ENCODE data around the gene LRRC4C. TPM values are rescaled to one million over a fixed set of nuclear protein-coding genes. Genes with fewer than 3 reads are reported as not detected.
"Not testable (repeated sequence)": the region's sequence is repeated elsewhere in the genome, so short reads cannot be mapped to it uniquely, and the experiment has no call there.

The LRRC4C gene
- total RNA-seq, 1 experiment from 2014 or later, result not detected

DNA sequence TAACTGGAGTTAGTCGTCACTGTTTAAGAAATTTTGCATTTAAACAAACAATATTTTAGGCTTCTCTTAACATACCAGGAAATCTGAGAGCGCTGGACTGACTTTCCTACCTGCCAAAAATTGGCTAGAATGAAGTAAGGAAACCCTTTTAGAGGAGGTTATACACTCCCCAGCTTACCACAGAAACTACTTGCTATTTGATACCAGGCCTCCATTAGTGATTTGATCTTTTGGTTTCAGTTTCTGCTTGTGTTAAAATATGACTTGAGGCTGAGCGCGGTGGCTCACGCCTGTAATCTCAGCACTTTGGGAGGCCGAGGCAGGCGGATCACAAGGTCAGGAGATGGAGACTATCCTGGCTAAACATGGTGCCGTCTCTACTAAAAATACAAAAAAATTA lies 419.9 kb downstream of the LRRC4C start:
- DNase-seq, result no peak
- H3K9me3 Mint-ChIP-seq (ENCODE audit: low read depth, unreplicated experiment), result peaks cover 5% of the 10 kb centered on the region
- H3K36me3 Mint-ChIP-seq (ENCODE audit: insufficient read depth, unreplicated experiment), result no peaks in the 10 kb centered on the region
- H3K4me3 Mint-ChIP-seq (ENCODE audit: low read depth, unreplicated experiment), result no peak overlapping the region
- BruUV-seq (replicated peaks), result no TSS peak
- H3K27ac Mint-ChIP-seq (ENCODE audit: unreplicated experiment), result no peak overlapping the region
- intact Hi-C loops (cut with micrococcal nuclease; ENCODE audit: unreplicated experiment), result no loop called here
- H3K4me1 Mint-ChIP-seq (ENCODE audit: low read depth, unreplicated experiment), result no peaks in the 10 kb centered on the region
- no peaks in the 10 kb centered on the region for H3K27me3 Mint-ChIP-seq (ENCODE audit: unreplicated experiment)
- CTCF ChIA-PET, result no interaction called here
- no peak for TF ChIP-seq CTCF (IDR thresholded peaks at IDR 0.05; ENCODE audit: unreplicated experiment)

GRCh38 chr11:41031551-41032060 lies 427.8 kb downstream of the LRRC4C start:
- CTCF ChIA-PET, result no interaction called here
- H3K9me3 Mint-ChIP-seq (ENCODE audit: low read depth, unreplicated experiment), result peaks cover 9% of the 10 kb centered on the region
- intact Hi-C loops (cut with micrococcal nuclease; ENCODE audit: unreplicated experiment), result no loop called here
- H3K4me1 Mint-ChIP-seq (ENCODE audit: low read depth, unreplicated experiment), result no peaks in the 10 kb centered on the region
- H3K36me3 Mint-ChIP-seq (ENCODE audit: insufficient read depth, unreplicated experiment), result no peaks in the 10 kb centered on the region
- H3K27me3 Mint-ChIP-seq (ENCODE audit: unreplicated experiment), result no peaks in the 10 kb centered on the region
- no peak overlapping the region for H3K27ac Mint-ChIP-seq (ENCODE audit: unreplicated experiment)
- TF ChIP-seq CTCF (IDR thresholded peaks at IDR 0.05; ENCODE audit: unreplicated experiment), result no peak
- H3K4me3 Mint-ChIP-seq (ENCODE audit: low read depth, unreplicated experiment), result no peak overlapping the region
- BruUV-seq (replicated peaks), result no TSS peak
- DNase-seq, result no peak

DNA sequence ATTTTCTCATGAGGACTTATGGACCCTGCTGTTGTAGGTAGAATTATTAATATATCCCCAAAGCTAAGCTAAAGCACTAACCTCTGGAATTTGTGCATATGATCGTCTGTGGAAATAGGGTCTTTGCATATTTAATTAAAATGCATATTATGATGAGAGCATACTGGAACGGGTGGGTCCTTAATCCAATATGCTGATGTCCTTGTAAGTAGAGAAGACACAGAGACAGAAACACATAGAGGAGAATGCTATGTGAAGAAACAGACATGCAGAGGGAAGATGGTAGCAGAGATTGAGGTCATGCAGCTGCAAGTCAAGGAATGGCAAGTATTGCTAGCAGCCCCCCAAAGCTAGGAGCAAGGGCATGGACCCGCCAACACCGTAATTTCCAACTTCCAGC lies 439.2 kb downstream of the LRRC4C start:
- no TSS peak for BruUV-seq (replicated peaks)
- Mint-ChIP-seq H3K27ac (ENCODE audit: unreplicated experiment) (no peak overlapping the region), H3K27me3 (ENCODE audit: unreplicated experiment) (no peaks in the 10 kb centered on the region), H3K36me3 (ENCODE audit: insufficient read depth, unreplicated experiment) (no peaks in the 10 kb centered on the region), H3K9me3 (ENCODE audit: low read depth, unreplicated experiment) (peaks cover 5% of the 10 kb centered on the region), H3K4me3 (ENCODE audit: low read depth, unreplicated experiment) (no peak overlapping the region), H3K4me1 (ENCODE audit: low read depth, unreplicated experiment) (no peaks in the 10 kb centered on the region)
- no peak for DNase-seq
- intact Hi-C loops (cut with micrococcal nuclease; ENCODE audit: unreplicated experiment), result no loop called here
- CTCF ChIA-PET, result no interaction called here
- TF ChIP-seq CTCF (IDR thresholded peaks at IDR 0.05; ENCODE audit: unreplicated experiment), result no peak

GRCh38 chr11:41019666-41020065 lies 439.8 kb downstream of the LRRC4C start:
- CTCF ChIA-PET; H3K36me3 Mint-ChIP-seq (ENCODE audit: insufficient read depth, unreplicated experiment); H3K4me3 Mint-ChIP-seq (ENCODE audit: low read depth, unreplicated experiment); H3K27ac Mint-ChIP-seq (ENCODE audit: unreplicated experiment); intact Hi-C loops (cut with micrococcal nuclease; ENCODE audit: unreplicated experiment); DNase-seq; H3K4me1 Mint-ChIP-seq (ENCODE audit: low read depth, unreplicated experiment); H3K27me3 Mint-ChIP-seq (ENCODE audit: unreplicated experiment); H3K9me3 Mint-ChIP-seq (ENCODE audit: low read depth, unreplicated experiment); BruUV-seq (replicated peaks): not testable (repeated sequence)

GRCh38 chr11:41018224-41018623 lies 441.2 kb downstream of the LRRC4C start:
- H3K36me3 Mint-ChIP-seq (ENCODE audit: insufficient read depth, unreplicated experiment), result no peaks in the 10 kb centered on the region
- no peak overlapping the region for H3K27ac Mint-ChIP-seq (ENCODE audit: unreplicated experiment)
- CTCF ChIA-PET, result no interaction called here
- TF ChIP-seq CTCF (IDR thresholded peaks at IDR 0.05; ENCODE audit: unreplicated experiment), result no peak
- H3K9me3 Mint-ChIP-seq (ENCODE audit: low read depth, unreplicated experiment), result peaks cover 3% of the 10 kb centered on the region
- no peaks in the 10 kb centered on the region for H3K27me3 Mint-ChIP-seq (ENCODE audit: unreplicated experiment)
- H3K4me3 Mint-ChIP-seq (ENCODE audit: low read depth, unreplicated experiment), result no peak overlapping the region
- no peak for DNase-seq
- no peaks in the 10 kb centered on the region for H3K4me1 Mint-ChIP-seq (ENCODE audit: low read depth, unreplicated experiment)
- intact Hi-C loops (cut with micrococcal nuclease; ENCODE audit: unreplicated experiment), result no loop called here
- no TSS peak for BruUV-seq (replicated peaks)
